Neuronal stem cell (in vitro differentiated cells): ENCODE results near the gene PACRG.
A peak's percentile ranks its signal among the peaks of the same experiment; 100 is the strongest.

Experiments used
- DNase-seq: peaks from one replicate; pipeline ENCODE4 v3.0.0-alpha.2; 2013; ENCODE audit warnings: low spot score
- H2AFZ ChIP-seq: one replicate; pipeline ENCODE4 v1.6.1; 2013; ENCODE audit warnings: mild to moderate bottlenecking, low read length, inconsistent platforms
- H2AK5ac ChIP-seq: 2 replicates; pipeline ENCODE4 v1.6.1; 2013; ENCODE audit warnings: low read depth, mild to moderate bottlenecking, inconsistent platforms, low read length, moderate library complexity, mixed read lengths
- H2BK120ac ChIP-seq: 2 replicates; pipeline ENCODE4 v1.6.1; 2013; ENCODE audit warnings: low read depth, mild to moderate bottlenecking, inconsistent platforms, low read length, moderate library complexity, mixed read lengths
- H2BK12ac ChIP-seq: one replicate; pipeline ENCODE4 v1.6.1; 2013; ENCODE audit warnings: low read length, inconsistent platforms
- H2BK15ac ChIP-seq: 2 replicates; pipeline ENCODE4 v1.6.1; 2013; ENCODE audit warnings: mild to moderate bottlenecking, low read length, inconsistent platforms, mixed read lengths
- H2BK5ac ChIP-seq: one replicate; pipeline ENCODE4 v1.6.1; 2013; ENCODE audit warnings: inconsistent platforms, mild to moderate bottlenecking, low read length, moderate library complexity
- H3K14ac ChIP-seq: one replicate; pipeline ENCODE4 v1.6.1; 2013; ENCODE audit warnings: low read length, inconsistent platforms
- H3K18ac ChIP-seq: 2 replicates; pipeline ENCODE4 v1.6.1; 2013; ENCODE audit warnings: low read length, inconsistent platforms
- H3K23ac ChIP-seq: 2 replicates; pipeline ENCODE4 v1.6.1; 2013; ENCODE audit warnings: low read depth, mild to moderate bottlenecking, mixed read lengths, low read length, inconsistent platforms; ENCODE audit not compliant: poor library complexity
- H3K27ac ChIP-seq: replicated peaks from 3 replicates; pipeline ENCODE4 v1.5.1; 2013; ENCODE audit warnings: low read length, inconsistent platforms
- H3K27me3 ChIP-seq, 3 experiments: 2 replicates each; pipeline ENCODE4 v1.6.1; 2013; ENCODE audit warnings: low read length in 3 of 3, mild to moderate bottlenecking in 2 of 3, inconsistent platforms in 1 of 3, low read depth in 1 of 3, mixed read lengths in 1 of 3, moderate library complexity in 1 of 3; ENCODE audit not compliant: control insufficient read depth in 3 of 3, insufficient read depth in 3 of 3
- H3K36me3 ChIP-seq, 2 donors: replicated peaks in 1 of 2; 2 replicates each; pipeline ENCODE4 v1.6.1; 2013; ENCODE audit warnings: low read length in 2 of 2; ENCODE audit not compliant: control insufficient read depth in 2 of 2, insufficient read depth in 2 of 2
- H3K4ac ChIP-seq: 2 replicates; pipeline ENCODE4 v1.6.1; 2013; ENCODE audit warnings: inconsistent platforms, mild to moderate bottlenecking, low read length, moderate library complexity
- H3K4me1 ChIP-seq, 2 donors: 1 replicate in 1 of 2; 2 replicates in 1 of 2; pipeline ENCODE4 v1.6.1; 2013; ENCODE audit warnings: low read length in 2 of 2, low read depth in 1 of 2; ENCODE audit not compliant: control insufficient read depth in 2 of 2, insufficient read depth in 1 of 2
- H3K4me2 ChIP-seq: one replicate; pipeline ENCODE4 v1.6.1; 2013; ENCODE audit warnings: mild to moderate bottlenecking, low read length, inconsistent platforms; ENCODE audit not compliant: insufficient read depth, poor library complexity, severe bottlenecking
- H3K4me3 ChIP-seq, 2 donors: 2 replicates each; pipeline ENCODE4 v1.5.1; 2013; ENCODE audit warnings: low read length in 2 of 2, mild to moderate bottlenecking in 2 of 2, inconsistent platforms in 1 of 2, moderate library complexity in 1 of 2
- H3K79me1 ChIP-seq: one replicate; pipeline ENCODE4 v1.6.1; 2013; ENCODE audit warnings: low read depth, mild to moderate bottlenecking, inconsistent platforms, low read length, moderate library complexity
- H3K9ac ChIP-seq: one replicate; pipeline ENCODE4 v1.6.1; 2013; ENCODE audit warnings: mild to moderate bottlenecking, low read depth, low read length, inconsistent platforms; ENCODE audit not compliant: poor library complexity
- H3K9me3 ChIP-seq, 2 donors: replicated peaks in 1 of 2; 2 replicates each; pipeline versions ENCODE3 to v1.6.1; 2013; ENCODE audit warnings: low read length in 2 of 2, mild to moderate bottlenecking in 2 of 2, inconsistent platforms in 1 of 2, low read depth in 1 of 2, mixed read lengths in 1 of 2, moderate library complexity in 1 of 2; ENCODE audit not compliant: control insufficient read depth in 2 of 2, insufficient read depth in 1 of 2
- H4K8ac ChIP-seq: one replicate; pipeline ENCODE4 v1.6.1; 2013; ENCODE audit warnings: low read depth, mild to moderate bottlenecking, inconsistent platforms, low read length, moderate library complexity
- H4K91ac ChIP-seq: one replicate; pipeline ENCODE4 v1.6.1; 2013; ENCODE audit warnings: low read length, low read depth, mild to moderate bottlenecking, inconsistent platforms; ENCODE audit not compliant: poor library complexity
- WGBS, 2 donors: extraction: QIAGEN DNeasy Blood & Tissue Kit; methylation state at CpG; one replicate each; pipeline ENCODE4 v1.1.7; 2013; ENCODE audit warnings: missing lambda C conversion rate in 2 of 2, mixed read lengths in 1 of 2; ENCODE audit not compliant: insufficient read length in 2 of 2, insufficient replicate concordance in 1 of 2; ENCODE audit errors: extremely low coverage in 2 of 2; 5-methylcytosine and 5-hydroxymethylcytosine counted together

The PACRG gene

DNA sequence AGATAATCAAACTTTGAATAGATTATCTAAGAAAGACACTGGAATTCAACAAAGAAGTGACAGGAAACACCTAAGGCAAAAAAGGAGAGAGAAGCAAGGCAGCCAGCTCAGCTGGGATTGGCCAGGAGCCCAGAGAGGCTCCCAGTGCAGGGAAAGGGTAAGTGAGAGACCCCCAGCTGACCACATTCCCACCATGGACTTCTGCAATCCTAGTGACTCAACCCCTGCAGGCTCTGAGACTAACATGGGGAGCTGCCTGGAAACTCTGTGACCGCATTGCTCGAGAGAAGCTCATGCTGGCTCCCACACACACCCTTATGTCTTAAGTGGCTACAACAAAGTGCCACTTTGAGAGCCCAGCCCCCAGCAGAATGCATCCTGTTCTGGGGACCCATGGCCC lies 215.1 kb downstream of the PACRG start:
- H3K14ac ChIP-seq, result no peak overlapping the region
- no peaks in the 10 kb centered on the region for H3K36me3 ChIP-seq
- no peak overlapping the region for H3K27ac ChIP-seq
- no peak overlapping the region for H4K8ac ChIP-seq
- no peak overlapping the region for H3K9ac ChIP-seq
- H2BK12ac ChIP-seq, result no peak overlapping the region
- no peak overlapping the region for H2AK5ac ChIP-seq
- H4K91ac ChIP-seq, result no peak overlapping the region
- no peak overlapping the region for H3K4me3 ChIP-seq
- no peak overlapping the region for H3K4ac ChIP-seq
- H3K9me3 ChIP-seq, result peaks cover 2 to 10% of the 10 kb centered on the region in 2 donors
- peak overlapping the region; percentile 19 for H2BK5ac ChIP-seq
- no peak overlapping the region for H2BK15ac ChIP-seq
- no peak overlapping the region for H2BK120ac ChIP-seq
- no CpG with 5 or more reads among the region's 2 CpGs for WGBS, 2 donors
- H3K23ac ChIP-seq, result no peak overlapping the region
- no peak for DNase-seq
- no peaks in the 10 kb centered on the region for H3K79me1 ChIP-seq
- peaks cover 2% of the 10 kb centered on the region in 2 donors for H3K4me1 ChIP-seq
- no peak overlapping the region for H3K4me2 ChIP-seq
- no peak overlapping the region for H3K18ac ChIP-seq
- H3K27me3 ChIP-seq, result no peaks in the 10 kb centered on the region
- no peak overlapping the region for H2AFZ ChIP-seq

DNA sequence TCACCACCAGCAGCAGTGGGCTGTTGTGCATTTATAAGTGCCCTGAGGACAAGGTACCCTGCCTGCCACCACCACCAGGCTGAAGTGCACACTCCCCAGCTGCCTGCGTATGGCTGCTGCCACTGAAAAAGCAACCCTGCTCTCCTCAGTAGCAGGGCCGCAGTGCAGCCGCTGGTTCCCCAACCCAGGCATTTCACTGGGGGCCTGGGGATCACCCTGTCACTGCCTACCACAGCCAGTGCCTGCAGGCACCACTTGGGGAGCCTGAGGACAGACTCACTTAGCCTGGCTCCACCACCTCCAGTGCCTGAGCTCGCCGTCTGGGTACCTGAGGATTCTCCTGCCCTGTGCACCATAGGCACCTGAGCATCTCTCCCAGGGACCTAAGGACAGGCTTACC lies 215.6 kb downstream of the PACRG start:
- peak overlapping the region; percentile 80 for H3K23ac ChIP-seq
- no peaks in the 10 kb centered on the region for H3K27me3 ChIP-seq
- H3K27ac ChIP-seq, result no peak overlapping the region
- H3K9ac ChIP-seq, result no peak overlapping the region
- H3K18ac ChIP-seq, result peak overlapping the region; percentile 63
- H3K79me1 ChIP-seq, result no peaks in the 10 kb centered on the region
- H3K4me3 ChIP-seq, result no peak overlapping the region
- H3K4me1 ChIP-seq, result peaks cover 2% of the 10 kb centered on the region in 2 donors
- H3K36me3 ChIP-seq, result no peaks in the 10 kb centered on the region
- no peak overlapping the region for H2BK120ac ChIP-seq
- no peak overlapping the region for H2AFZ ChIP-seq
- no peak overlapping the region for H3K14ac ChIP-seq
- no peak overlapping the region for H3K4ac ChIP-seq
- peak overlapping the region; percentile 73 for H2BK12ac ChIP-seq
- DNase-seq, result no peak
- H2BK15ac ChIP-seq, result peak overlapping the region; percentile 49
- no peak overlapping the region for H3K4me2 ChIP-seq
- no peak overlapping the region for H4K8ac ChIP-seq
- H2BK5ac ChIP-seq, result peak overlapping the region; percentile 19
- no peak overlapping the region for H4K91ac ChIP-seq
- H3K9me3 ChIP-seq, result peaks cover 2 to 10% of the 10 kb centered on the region in 2 donors
- WGBS, 2 donors, result no CpG with 5 or more reads among the region's 5 CpGs
- H2AK5ac ChIP-seq, result peak overlapping the region; percentile 83

DNA sequence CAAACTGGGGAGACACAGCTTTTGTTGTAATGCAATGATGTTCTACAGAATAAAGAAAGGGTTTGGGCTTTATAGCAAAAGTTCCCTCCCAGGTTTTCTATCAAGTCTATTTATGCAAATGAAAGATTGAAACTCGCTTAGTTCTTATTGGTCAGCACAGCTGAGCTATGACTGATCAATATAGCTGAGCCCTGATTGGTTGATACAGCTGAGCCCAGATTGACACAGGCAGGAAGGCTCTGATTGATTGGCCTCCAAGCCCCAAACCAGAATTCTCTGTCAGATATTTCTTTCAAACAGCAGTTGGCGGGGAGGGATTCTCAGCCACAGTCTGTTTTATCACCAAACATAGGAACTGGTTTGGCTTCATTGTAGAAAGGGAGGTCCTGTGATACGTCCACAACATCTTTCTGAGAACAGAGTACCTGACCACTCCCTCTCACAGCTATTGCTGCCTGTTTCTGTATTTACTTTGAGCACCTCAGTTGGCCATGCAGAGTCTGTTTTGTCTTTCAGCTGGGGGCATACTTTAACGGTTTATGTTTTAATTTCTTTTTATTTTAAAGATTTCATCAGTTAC lies 223.5 kb downstream of the PACRG start:
- no peak overlapping the region for H3K18ac ChIP-seq
- WGBS, 2 donors, result no CpG with 5 or more reads among the region's 4 CpGs
- H2BK5ac ChIP-seq, result no peak overlapping the region

DNA sequence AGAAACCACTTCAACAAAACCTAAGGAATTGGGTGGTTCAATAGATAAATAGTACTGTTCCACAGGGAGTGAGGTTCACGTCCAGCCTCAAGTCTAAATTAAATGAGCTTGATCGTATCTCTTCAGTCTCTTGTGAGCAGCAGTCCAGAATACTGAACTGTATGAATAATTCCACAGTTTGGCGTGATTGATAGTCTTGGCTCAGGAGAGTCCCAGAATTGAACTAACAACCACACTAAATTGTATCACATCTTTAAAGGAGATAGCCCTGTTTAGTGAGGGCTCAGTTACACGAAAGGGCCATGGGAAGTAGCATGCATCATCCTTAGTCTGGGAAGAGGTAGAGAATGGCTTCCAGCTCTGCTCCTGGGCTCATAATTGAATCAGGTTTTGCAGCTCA lies 224.6 kb downstream of the PACRG start:
- Histone ChIP-seq H2BK12ac (no peak overlapping the region), H3K36me3 (no peaks in the 10 kb centered on the region), H3K27me3 (no peaks in the 10 kb centered on the region), H2BK120ac (no peak overlapping the region), H3K4me2 (no peak overlapping the region), H4K8ac (no peak overlapping the region), H3K14ac (no peak overlapping the region), H2AFZ (no peak overlapping the region), H2BK5ac (no peak overlapping the region), H3K18ac (no peak overlapping the region), H3K4ac (no peak overlapping the region), H3K9ac (no peak overlapping the region), H3K27ac (no peak overlapping the region), H4K91ac (no peak overlapping the region), H3K79me1 (no peaks in the 10 kb centered on the region), H2BK15ac (no peak overlapping the region), H3K4me3 (no peak overlapping the region), H2AK5ac (no peak overlapping the region), H3K23ac (no peak overlapping the region), H3K4me1 (no peaks in the 10 kb centered on the region), H3K9me3 (peaks cover 0 to 2% of the 10 kb centered on the region in 2 donors)
- WGBS, 2 donors, result no CpG with 5 or more reads among the region's 4 CpGs
- DNase-seq, result no peak

More for the DNA sequence above, 223.5 kb downstream of the PACRG start:
- Histone ChIP-seq H3K23ac (no peak overlapping the region), H2AK5ac (no peak overlapping the region), H3K14ac (no peak overlapping the region), H3K27me3 (no peaks in the 10 kb centered on the region), H3K4me3 (no peak overlapping the region), H2BK15ac (no peak overlapping the region), H2AFZ (peak overlapping the region; percentile 38), H3K4me2 (no peak overlapping the region), H2BK12ac (no peak overlapping the region), H3K4me1 (no peaks in the 10 kb centered on the region), H3K36me3 (no peaks in the 10 kb centered on the region), H3K4ac (no peak overlapping the region), H3K79me1 (no peaks in the 10 kb centered on the region), H3K9me3 (peaks cover 0 to 2% of the 10 kb centered on the region in 2 donors), H3K27ac (no peak overlapping the region), H4K8ac (no peak overlapping the region), H2BK120ac (no peak overlapping the region), H3K9ac (no peak overlapping the region), H4K91ac (no peak overlapping the region)
- no peak for DNase-seq
